DMS 273 (cell line): ENCODE data around the gene VPS18.

Source experiments
- DNase-seq: peaks from one replicate; lab custom pipeline; 2025; ENCODE audit not compliant: unreplicated experiment; lab: John Stamatoyannopoulos, UW

The VPS18 gene

DNA sequence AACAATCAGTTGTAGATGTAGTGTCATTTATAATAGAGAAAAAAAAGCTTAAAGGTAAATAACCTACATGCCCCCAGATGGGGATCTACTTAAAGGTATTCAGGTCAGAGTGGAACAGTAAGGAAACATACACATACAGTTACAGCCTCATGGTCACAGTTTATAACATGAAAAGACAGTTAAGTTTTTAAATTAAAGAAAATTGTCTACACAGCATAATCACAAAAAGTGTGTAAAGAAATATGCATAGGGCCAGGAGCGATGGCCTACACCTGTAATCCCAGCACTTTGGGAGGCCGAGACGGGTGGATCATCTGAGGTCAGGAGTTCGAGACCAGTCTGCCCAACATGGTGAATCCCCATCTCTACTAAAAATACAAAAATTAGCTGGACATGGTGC, 27.1 kb upstream of the VPS18 start:
- DNase-seq = no peak

DNA sequence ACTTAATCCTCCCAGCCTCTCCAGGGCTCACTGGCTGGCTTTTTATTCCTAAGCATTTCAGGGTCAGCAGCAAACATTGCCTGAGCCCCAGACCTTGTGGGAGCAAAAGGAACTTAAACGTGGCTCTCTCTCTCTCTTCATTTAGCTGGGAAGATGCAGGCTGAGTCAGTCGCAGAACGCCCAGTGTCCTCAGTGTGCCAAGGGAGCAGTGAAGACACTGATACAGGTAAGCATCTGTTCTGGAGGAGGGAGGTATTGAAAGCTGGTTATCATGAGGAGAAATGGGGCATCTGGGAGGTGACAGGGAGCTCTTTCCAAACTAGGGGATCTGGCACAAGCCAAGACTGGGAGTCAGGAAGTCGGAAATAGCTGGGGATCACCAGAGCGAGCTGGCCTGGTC, 24.6 kb upstream of the VPS18 start:
- no peak for DNase-seq

DNA sequence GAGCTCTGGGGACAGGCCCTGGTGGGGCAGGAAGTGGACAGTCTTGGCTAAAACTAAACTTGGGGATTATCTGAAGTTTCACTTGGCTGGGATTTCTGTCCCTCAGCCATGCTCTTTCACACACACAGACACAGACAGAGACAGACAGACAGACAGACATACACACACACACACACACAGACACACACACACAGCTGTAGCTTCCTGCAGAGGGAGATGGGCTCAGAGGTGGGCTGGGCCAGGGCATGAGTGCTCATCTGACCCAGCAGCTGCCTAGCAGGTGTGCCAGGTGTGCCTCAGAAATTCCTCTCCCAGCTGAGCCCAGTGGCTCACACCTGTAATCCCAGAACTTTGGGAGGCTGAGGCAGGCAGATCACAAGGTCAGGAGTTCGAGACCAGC, 23.5 kb upstream of the VPS18 start:
- no peak for DNase-seq

DNA sequence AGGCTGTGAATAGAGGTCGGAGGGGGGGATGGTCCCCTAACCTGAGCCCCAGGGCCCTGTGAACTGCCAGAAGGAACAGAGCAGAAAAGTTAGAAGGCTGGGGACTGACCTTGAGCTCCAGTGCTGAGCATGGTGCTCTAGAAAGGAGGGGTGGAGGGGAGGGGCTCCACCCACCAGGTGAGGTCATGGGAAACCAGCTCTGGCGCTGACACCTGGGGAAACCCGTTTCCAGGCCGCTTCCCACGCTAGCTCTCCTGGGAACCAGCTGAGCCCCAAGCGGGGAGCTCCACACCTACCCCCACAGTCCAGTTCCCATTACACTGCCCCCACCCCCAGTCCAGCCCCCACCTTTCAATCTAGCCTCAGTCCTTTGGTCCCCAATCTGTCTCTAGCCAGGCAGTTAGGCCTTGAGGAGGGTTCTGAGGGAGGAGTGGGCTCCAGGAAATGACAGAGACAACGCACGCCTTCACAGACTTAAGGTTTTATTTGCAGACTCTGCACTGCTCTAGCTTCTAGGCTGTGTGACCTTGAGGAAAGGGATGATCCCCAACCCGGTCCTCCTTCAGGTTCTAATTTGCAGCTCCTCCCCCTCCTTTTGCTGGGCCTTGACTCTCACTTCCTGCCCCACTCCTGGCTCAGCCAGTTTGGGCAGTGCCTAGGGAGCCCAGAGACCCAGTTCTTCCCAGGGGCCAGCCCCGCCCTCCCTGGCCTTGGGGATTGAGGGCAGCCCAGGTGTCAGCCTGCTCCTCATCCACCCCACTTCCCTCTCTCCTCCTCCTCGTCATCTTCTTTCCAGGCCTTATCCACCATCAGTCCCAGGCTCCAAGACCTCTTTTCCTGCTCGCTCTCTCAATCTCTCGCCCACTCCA, 22.3 kb upstream of the VPS18 start:
- no peak for DNase-seq

DNA sequence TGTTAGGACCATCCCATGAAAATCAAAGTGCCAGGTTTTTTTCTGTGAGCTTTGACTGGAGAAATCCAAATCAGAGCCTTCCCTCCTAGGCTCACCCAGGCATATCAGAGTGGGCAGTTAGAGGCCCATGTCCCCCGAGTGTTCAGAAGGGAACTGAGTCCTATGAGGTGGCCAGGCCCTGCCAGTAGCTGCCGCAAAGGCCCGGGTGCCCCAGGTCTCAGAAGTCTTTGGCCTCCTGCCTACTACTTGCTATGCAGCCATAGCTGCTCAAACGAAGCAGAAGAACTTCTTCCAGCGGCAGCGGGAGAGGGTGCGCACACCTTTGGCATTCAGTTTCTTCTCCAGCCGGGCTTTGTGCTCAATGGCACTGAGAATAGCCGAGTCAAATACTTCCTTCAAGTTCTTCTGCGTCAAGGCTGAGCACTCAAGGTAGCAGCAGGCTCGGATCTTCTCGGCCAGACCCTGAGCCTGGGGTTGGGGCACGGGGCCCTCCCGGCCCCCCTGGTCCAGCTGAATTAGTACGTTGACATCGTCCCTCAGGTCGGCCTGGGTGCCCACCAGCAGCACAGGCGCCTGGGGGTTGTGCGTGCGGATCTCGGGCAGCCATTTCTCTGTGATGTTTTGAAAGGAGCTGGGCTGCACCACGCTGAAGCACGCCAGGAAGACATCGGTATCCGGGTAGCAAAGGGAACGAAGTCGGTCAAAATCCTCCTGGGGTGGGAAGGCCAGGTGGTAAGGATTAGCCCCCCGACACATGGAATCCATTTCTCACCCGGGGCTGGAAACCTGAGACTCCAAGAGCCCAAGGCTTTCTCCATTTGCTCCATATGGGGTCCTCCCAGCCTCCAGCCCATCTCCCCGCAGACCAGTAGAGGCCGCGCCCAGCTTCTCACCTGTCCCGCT, 21.2 kb upstream of the VPS18 start:
- no peak for DNase-seq

DNA sequence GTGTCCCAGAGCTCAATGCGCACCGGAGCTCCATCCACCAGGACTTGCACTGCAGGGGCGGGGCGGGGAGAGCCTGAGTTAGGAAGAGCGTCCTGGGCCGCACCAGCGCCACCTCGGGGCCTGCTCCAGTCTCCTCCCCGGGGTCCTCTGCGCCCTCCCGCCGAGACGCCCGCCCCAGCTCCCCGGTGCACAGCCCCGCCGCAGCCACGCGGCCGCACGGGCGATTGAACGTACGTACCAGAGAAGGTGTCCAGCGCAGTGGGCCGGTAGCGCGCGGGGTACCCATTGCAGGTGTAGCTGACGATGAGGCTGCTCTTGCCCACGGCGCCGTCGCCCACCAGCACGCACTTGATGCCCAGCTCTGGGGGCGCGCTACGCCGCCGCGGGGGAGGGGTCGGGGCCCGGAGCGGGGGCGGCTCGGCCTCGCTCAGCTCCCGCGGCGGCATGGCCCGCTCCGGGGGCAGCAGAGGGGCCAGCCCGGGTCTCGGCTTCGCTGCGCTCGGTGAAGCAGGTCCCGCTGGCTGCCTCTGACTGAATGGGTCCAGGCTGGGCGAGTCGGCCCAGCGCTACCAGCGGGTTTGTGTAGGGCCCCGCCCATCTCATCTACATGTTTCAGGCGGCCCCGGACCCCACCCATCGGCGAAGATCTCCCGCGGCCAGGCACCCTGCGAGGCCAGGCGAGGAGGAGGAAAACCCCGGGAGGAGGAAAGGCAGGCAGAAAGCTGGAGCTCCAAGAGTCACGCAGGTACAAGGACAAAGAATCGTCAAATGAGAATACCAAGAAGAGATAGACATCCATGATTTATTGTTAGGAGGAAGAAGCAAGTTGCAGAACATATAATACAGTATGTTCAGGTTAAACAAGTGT, 20.3 kb upstream of the VPS18 start, which contains the start of gene RHOV:
TSS of gene RHOV (minus strand) at position 541 of the 868 bp plus-strand sequence. CDS start at position 446, 95 bp downstream.
- DNase-seq = peak; percentile 75

DNA sequence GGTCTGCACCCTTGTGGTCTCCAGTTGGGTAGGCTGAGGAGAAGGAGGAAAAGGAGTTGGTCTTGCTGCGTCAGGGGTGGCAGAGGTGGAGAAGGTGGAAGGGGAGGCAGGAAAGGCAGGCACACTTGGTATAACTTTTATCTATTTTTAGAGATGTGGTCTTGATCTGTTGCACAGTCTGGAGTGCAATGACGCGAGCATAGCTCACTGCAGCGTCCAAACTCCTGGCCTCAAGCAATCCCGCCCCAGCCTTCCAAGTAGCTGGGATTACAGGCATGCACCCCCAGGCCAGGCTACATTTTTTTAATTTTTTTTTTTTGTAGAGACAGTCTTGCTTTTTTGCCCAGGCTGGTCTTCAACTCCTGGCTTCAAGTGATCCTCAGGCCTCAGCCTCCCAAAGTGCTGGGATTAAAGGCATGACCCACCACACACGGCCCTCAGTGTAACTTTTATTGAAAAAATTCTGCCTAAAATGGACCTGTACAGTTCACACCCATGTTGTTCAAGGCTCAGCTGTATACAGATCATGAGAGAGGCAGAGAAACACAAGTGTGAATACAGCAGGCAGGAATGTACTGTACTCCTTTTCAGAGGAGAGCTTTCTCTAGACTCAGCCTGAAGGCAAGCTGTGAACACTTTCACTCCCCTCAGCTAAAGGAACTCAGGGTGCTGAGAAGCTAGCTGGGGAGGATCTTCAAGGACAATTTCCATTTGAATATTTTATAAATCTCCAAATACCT, 18.1 kb upstream of the VPS18 start:
- DNase-seq = no peak

DNA sequence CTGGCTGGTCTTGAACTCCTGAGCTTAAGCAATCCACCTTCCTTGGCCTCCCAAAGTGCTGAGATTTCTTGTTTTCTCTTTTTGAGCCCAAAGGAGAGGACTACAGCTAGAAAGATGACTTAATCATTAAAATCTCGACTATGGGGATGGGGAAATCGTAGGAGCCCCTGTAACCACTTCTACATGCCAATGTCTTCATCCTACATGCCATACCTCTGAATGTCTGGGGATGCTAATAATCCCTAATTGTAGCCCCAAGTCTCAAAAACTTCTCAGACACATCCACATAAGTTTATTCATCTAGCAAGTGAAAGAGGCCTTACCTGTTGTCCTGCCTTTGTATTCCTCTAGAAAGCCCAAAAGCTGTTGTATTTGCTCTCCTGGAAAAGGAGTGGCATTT, 16.6 kb upstream of the VPS18 start:
- DNase-seq = no peak

DNA sequence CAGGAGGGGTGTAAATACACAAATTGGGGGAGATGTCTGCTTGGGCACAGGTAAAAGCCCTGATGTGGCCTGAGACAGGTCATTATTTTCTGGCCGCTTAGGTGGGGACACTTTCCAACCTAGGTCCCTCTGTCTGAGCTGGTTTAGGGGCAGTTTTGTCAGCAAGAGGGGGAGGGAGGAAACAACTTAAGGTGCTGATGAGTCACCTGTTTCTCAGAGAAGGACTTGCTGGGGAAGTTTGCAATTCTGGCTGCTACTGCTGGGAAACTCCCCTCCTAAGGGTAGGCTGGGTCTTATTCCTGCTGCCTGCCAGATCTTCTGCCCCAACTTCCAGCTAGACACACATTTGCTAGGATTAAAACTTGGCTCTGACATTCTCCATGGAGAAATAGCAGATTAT, 15.5 kb upstream of the VPS18 start:
- DNase-seq = no peak

DNA sequence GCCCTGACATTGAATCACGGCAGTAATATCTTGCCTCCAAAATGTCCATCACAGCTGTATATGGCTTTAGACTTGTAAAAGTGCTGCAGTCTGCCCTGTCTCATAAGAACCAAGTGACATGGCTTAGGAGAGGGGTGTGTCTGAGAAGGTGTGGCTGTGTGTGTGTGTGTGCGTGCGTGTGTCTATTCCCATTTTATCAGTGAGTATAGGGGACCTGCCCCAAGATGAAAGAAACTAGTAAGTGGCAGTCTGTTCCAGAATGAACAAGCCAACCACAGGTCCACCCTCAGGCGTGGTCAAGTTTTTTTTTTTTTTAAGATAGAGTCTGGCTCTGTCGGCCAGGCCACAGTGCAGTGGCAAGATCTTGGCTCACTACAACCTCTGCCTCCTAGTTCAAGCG, 14.6 kb upstream of the VPS18 start:
- no peak for DNase-seq

DNA sequence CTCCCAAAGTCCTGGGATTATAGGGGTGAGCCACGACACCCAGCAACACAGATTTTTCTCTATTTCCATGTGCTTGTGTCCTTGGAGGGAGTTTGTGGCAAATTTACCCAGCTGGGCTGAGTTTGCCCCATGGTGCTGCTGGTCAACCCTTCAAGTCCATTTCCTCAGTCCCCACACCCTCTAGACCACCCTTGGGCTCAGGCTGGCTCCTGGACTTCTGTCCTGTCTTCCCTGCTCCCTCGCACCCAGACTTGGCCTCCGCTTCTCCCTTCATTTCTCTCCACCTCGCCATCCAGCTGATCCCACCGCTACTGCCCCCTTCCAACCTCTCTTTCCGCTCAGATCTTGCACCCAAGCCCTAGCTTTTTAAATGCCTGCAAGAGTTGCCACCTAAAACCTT, 12.9 kb upstream of the VPS18 start:
- DNase-seq = no peak

DNA sequence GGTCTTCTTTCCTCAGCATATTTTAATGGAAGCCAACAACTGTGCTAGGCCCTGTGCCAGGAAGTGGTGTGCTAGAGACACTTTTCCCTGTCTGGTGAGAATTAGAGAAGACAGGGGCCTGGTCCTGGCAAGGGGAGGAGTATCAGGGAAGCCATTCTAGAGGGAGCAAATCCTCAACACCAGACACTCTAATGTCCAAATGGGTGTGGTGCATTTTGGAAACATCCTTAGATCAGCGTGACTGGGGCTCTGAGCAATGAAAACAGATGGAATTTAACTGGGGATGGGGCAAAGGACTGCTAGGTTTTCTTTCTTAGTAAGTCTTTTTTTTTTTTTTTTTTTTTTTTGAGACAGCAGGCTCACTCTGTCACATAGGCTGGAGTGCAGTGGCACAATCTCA, 7.7 kb upstream of the VPS18 start:
- DNase-seq = no peak

DNA sequence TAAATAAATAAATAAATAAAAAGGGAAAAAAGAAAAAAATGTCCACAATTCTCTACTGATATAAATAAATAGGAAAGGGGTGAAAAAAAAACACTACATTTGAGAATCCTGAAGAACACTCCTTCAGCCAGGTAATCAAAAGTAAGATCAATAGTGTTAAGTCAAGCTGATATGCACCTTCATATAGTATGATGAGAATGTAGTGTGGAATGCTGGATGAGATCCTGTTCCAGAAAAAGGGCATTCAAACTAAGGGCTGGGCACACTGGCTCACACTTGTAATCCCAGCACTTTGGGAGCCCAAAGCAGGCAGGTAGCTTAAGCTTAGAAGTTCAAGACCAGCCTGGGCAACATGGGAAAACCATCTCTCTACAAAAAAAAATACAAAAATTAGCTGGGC, 5.1 kb upstream of the VPS18 start:
- no peak for DNase-seq

DNA sequence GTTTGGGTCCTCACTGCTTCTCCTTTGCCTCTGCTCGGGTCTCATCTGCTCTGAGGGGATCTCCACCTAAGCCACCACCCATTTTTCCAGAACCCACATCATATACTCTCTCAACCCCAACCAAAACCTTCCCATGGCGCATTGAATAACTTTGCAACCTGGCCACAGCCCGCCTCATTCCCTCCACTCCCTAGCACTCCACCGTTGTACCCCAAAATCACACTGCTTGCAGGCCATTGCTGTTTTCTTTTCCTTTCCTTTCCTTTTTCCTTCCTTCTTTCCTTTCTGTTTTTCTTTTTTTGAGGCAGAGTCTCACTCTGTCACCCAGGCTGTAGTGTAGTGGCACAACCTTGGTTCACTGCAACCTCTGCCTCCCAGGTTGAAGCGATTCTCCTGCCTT, 3.1 kb upstream of the VPS18 start:
- no peak for DNase-seq

DNA sequence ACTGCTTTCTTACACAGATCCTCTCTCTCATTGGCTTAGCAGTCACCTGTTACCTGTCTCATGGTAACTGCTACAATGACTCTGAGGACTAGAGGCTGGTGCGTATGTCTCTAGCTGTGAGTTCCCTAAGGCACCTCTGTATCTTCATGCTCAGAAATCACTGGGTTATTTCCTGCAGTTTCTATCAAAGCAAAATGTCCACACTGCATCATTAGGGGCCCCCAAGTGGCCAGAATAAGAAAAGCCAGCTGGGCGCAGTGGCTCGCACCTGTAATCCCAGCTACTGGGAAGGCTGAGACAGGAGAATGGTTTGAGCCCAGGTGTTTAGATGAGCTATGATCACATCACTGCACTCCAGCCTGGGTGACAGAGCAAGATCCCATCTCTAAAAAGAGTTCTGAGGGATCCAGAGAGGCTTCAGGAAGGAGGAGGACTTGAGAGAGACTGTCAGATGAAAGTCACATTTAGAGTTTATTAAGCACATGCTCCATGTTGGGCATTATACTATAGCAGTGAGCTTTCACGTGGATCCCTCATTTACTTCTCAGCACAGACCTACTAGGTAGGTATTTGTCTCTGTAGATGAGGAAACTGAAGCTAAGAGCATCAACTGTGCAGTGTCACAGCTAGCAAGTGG, 2.3 kb upstream of the VPS18 start:
- DNase-seq = peak; percentile 56

DNA sequence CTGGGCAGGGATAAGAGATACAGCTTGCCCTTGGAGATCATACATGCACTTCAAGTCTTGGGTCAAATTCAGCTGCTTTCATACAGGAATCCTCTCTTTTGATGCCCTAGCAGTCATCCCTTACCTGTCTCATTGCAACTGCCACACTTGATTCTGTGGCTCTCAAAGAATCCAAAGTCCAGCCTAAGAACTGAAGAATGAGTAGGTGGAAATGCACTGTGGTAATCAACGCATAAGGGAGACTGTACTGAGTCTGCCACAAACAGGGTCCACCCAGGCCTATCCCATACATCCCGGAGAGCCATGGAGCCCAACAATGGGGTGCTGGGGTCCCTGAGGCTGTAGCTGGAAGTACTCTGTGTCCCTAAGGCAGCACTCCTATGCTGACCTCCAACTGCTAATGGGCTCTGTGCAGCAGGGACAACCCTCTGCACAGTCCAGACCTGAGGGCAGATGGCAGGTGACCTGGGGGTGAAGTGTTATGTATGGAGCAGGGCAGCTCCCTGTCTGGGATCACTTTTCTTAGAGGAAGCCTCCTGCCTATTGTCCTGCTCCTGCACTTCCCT, 1.7 kb upstream of the VPS18 start:
- DNase-seq = no peak

DNA sequence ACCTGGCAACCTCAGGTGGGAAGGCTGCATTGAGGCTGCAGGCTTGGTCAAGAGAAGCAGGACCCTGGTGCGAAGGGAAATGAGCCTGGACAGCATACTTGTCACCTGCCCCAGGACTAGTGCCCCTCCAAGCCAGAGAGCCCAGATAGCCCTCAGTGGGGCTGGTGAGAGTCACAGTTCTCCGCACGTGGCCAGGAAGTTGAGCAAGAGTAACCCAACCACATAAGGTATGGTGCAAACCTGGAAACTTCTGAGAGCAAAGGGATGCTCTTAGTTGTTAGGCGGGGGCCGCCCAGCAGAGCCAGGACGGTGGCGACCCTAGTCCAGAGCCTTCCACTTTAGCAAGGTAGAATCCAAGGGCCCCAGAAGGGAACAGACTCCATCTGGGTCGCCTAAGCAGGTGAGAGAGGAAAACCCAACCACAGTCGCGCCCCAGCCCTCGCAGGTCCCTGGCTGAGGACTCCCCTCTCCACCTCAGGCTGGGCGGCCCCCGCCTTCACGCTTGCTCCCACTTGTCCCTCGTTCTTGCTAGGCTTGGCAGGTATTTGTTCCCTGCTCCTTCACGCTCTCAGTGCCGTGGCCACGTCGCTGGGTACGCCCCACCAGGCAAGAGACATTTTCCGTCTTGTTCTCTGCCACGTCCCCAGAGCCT, 1.1 kb upstream of the VPS18 start:
- no peak for DNase-seq

DNA sequence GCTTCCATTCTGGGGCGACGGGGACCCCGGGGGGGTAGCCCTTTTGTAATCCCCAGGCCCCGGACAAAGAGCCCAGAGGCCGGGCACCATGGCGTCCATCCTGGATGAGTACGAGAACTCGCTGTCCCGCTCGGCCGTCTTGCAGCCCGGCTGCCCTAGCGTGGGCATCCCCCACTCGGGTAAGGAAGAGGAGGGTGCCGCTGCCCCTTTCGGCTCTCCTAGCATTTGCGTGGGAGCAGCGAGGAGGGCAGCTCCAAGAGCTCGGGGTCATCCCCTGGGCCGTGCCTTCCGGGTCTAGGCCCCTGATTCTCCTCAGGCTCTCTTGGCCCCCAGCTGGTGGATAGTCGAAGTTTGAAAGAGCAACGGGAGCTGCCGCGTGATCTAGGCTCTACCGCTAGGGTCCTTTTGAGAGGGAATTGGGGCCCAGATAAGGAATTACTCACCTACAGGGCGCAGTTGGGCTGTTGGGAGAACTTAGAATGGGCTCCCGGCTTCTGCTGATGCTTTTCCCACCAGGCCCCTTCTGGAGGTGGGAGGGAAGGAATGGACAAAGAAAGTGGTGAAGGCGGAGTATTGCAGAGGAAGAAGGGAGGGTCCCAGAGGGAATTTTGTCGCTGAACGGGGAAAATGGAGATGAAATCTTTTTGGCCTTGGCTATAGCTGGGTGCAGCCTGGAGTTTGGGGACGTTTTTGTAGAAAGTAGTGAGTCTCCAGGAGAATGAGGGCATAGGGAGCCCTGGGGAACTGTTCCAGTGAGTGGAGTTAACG, 615 bp downstream of the VPS18 start:
- peak; percentile 86 for DNase-seq
